Measurements from ENCODE around the gene PLP1.

DNA sequence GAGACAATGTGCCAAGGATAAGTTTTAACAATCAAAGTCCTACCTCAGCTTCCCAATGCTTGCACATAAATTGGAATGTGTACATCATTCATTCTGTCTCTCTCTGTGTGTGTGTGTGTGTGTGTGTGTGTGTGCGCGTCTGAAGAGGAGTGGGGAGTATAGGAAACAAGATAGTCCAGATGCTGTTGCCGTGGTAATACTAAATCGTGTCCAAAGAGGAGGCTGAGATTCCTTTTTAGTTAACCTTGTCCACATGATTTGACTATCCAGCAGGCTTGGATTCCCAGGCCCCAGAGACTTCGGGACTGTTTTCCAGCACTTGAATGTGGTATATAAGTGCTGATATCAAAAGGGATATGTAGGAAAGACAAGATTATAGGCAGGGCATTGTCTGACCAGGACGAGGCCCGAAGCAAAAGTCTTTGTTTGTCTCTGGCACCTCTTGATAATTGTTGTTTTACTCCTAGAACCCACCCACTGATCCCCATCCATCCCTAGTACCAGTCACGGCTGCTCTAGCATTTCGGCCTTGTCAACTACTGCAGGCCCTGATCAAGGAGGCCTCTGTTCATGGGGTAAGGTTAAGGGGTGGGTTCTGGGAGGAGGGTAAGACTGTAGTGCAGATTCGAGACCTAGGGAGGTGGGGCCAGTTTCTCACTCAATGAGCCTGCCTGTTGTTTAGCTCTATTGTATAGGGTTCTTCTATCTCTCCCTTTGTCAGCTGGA lies 3.9 kb downstream of the PLP1 start:
- TF ChIP-seq EZH2 (IDR thresholded peaks at IDR 0.05) (no peak), POLR2AphosphoS5 (IDR thresholded peaks at IDR 0.05; ENCODE audit: borderline replicate concordance, low read depth, low read length) (no peak)

Measured in SK-N-MC (cell line).